ENCODE data around the gene ENTPD8. TPM values are rescaled to one million over a fixed set of nuclear protein-coding genes. Genes with fewer than 3 reads are reported as not detected.

ENTPD8 gene
- total and polyA plus RNA-seq, 10 of the 15 experiments (the other 5 are each of a cell fraction or from before 2014, with no cell fraction given), result not detected

GRCh38 chr9:137426018-137426681 lies 15.0 kb downstream of the ENTPD8 start (continued):
- TF ChIP-seq BHLHE40 (IDR thresholded peaks at IDR 0.05; ENCODE audit: borderline replicate concordance in 1 of 2, low read depth in 2 of 2, low read length in 1 of 2) (no peak), BMI1 (IDR thresholded peaks at IDR 0.05; ENCODE audit: borderline replicate concordance) (no peak), SMC3 (IDR thresholded peaks at IDR 0.05; ENCODE audit: borderline replicate concordance, low read length) (no peak), MTA3 (IDR thresholded peaks at IDR 0.05; ENCODE audit: borderline replicate concordance, low read length) (no peak), RCOR1 (conservative IDR thresholded peaks at IDR 0.05; ENCODE audit: low read depth, low read length) (no peak), CBX5 (IDR thresholded peaks at IDR 0.05; ENCODE audit: low read depth) (no peak)

DNA sequence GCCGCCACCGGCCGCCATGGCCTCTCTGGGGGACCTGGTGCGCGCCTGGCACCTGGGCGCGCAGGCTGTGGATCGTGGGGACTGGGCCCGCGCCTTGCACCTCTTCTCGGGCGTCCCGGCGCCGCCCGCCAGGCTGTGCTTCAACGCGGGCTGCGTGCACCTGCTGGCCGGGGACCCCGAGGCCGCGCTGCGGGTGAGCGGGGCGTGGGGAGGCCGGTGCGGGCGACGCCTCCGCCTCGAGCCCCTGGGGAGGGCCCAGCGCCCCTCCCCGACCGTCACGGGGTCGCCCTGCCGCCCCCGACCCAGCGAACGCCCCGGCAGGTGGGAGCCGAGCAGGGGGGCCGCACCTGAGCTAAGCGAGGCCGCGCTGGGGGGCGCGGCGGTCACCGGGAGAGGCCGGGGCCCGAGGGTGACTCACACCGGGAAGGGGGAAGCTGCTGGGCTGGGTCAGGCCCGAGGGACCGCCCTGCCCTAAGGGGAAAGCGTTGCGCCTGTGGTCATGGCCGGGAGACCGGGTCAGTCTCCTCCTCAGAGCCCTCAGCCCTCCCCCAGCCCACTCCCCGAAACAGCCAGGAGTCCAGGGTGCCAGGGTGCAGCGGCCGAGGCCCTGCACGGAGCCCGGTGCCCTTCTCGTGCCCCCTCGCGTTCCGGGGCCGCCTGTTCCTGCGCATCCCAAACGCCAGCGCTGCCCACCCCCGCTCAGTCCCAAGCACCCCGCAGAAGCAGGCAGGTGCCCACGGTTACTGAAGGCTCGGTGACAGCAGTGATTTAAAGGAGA lies 17.5 kb downstream of the ENTPD8 start:
- BruUV-seq (replicated peaks), result no TSS peak
- ChIA-PET SMC1A (ENCODE audit: uncharacterized antibody, unreplicated experiment) (no interaction called here), POLR2A (interaction anchor here (0.6 to 1.8 kb wide), 7 partner anchors 15 to 338 kb away, joined by 3 to 6 read pairs (median 4); partner anchors contain the start of genes NRARP and TOR4A), RAD21 (ENCODE audit: unreplicated experiment) (interaction anchor here (1.2 to 1.4 kb wide), 2 partner anchors 22 to 101 kb away, joined by 4 read pairs; no protein-coding TSS in a partner anchor), CTCF (interaction anchor here (0.9 to 3.3 kb wide), 8 partner anchors 12 to 187 kb away, joined by 3 to 16 read pairs (median 5); partner anchors contain the start of gene NRARP)
- DNase-seq (ENCODE audit: low read depth, low spot score), result no peak
- no peaks in the 10 kb centered on the region for H3K9me3 ChIP-seq (replicated peaks; ENCODE audit: control insufficient read depth, insufficient read depth, low read length)
- peak; percentile 39 for ATAC-seq
- no peaks in the 10 kb centered on the region; a peak in 2 of 4 replicates for H3K27me3 ChIP-seq (replicated peaks in 1 of 2; ENCODE audit: control insufficient read depth in 2 of 2, insufficient read depth in 2 of 2, low read length in 1 of 2)
- no peaks in the 10 kb centered on the region for H4K20me1 ChIP-seq (ENCODE audit: control insufficient read depth, insufficient read depth)
- H3K4me1 ChIP-seq (ENCODE audit: control insufficient read depth, insufficient read depth, low read length), result no peaks in the 10 kb centered on the region; the same call in 1 of the 2 replicates
- H2AFZ ChIP-seq (ENCODE audit: control insufficient read depth, low read depth, low read length), result peak overlapping the region; percentile 69
- 22% methylated on average over 51 of the region's 77 CpGs for WGBS (ENCODE audit: insufficient coverage, insufficient replicate concordance, low lambda C conversion rate, missing lambda C conversion rate)
- peak overlapping the region; percentile 65 for H3K4me3 ChIP-seq
- H3K9ac ChIP-seq (ENCODE audit: control insufficient read depth, insufficient read depth, low read length), result peak overlapping the region; percentile 60
- no peak for FAIRE-seq
- peaks cover 11% of the 10 kb centered on the region for H3K79me2 ChIP-seq (ENCODE audit: control insufficient read depth, insufficient read depth, low read length)
- TF ChIP-seq CREB1 (IDR thresholded peaks at IDR 0.05; ENCODE audit: low read depth) (no peak), LARP7 (IDR thresholded peaks at IDR 0.05) (peak; percentile 14; the same call in 1 of the 2 replicates), ZNF217 (IDR thresholded peaks at IDR 0.05) (no peak), CHD2 (IDR thresholded peaks at IDR 0.05; ENCODE audit: borderline replicate concordance, low read depth, low read length) (no peak), POU2F2 (IDR thresholded peaks at IDR 0.05; ENCODE audit: borderline replicate concordance, low read depth, low read length) (no peak), TCF7 (IDR thresholded peaks at IDR 0.05; ENCODE audit: borderline replicate concordance) (no peak), CBX3 (IDR thresholded peaks at IDR 0.05; ENCODE audit: borderline replicate concordance, low read depth) (no peak), GATAD2B (conservative IDR thresholded peaks at IDR 0.05; ENCODE audit: low read depth) (0 out of 2 replicates have a peak, but pooled peaks have one; percentile 18), ASH2L (IDR thresholded peaks at IDR 0.05; ENCODE audit: borderline replicate concordance, low read depth) (no peak), CTCF (IDR thresholded peaks at IDR 0.05 in 2 of 3, conservative IDR thresholded peaks at IDR 0.05 in 1 of 3; ENCODE audit: control insufficient read depth in 2 of 3, extremely low read depth in 1 of 3, insufficient read depth in 1 of 3, low read depth in 3 of 3, low read length in 3 of 3) (peak in 1 of 3 experiments; percentile 0; a peak in 1 of 6 replicates), DPF2 (IDR thresholded peaks at IDR 0.05) (peak; percentile 14; the same call in 1 of the 2 replicates)
- TF ChIP-seq, protein P1, sequence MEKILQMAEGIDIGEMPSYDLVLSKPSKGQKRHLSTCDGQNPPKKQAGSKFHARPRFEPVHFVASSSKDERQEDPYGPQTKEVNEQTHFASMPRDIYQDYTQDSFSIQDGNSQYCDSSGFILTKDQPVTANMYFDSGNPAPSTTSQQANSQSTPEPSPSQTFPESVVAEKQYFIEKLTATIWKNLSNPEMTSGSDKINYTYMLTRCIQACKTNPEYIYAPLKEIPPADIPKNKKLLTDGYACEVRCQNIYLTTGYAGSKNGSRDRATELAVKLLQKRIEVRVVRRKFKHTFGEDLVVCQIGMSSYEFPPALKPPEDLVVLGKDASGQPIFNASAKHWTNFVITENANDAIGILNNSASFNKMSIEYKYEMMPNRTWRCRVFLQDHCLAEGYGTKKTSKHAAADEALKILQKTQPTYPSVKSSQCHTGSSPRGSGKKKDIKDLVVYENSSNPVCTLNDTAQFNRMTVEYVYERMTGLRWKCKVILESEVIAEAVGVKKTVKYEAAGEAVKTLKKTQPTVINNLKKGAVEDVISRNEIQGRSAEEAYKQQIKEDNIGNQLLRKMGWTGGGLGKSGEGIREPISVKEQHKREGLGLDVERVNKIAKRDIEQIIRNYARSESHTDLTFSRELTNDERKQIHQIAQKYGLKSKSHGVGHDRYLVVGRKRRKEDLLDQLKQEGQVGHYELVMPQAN (conservative IDR thresholded peaks at IDR 0.05), result no peak
- no peaks in the 10 kb centered on the region for H3K36me3 ChIP-seq (ENCODE audit: control insufficient read depth in 2 of 2, insufficient read depth in 2 of 2, low read length in 1 of 2)
- intact Hi-C loops (cut with micrococcal nuclease; ENCODE audit: unreplicated experiment) (loop anchor here (2.0 to 10.0 kb wide), 3 partner anchors 21 to 121 kb away; partner anchors contain the start of gene NRARP), in situ Hi-C loops (cut with MboI) (no loop called here)
- H3K27ac ChIP-seq (ENCODE audit: control insufficient read depth, insufficient read depth), result peak overlapping the region; percentile 10; the same call in 1 of the 2 replicates
- peak overlapping the region; percentile 67 for H3K4me2 ChIP-seq (ENCODE audit: control insufficient read depth, insufficient read depth)
